GM21390 (cell line): ENCODE measurements around the gene MND1.

Experiments
- ATAC-seq: cut with Tn5 transposase; IDR thresholded peaks from one replicate; pipeline ENCODE4 v1.9.1; 2021; ENCODE audit not compliant: unreplicated experiment

Gene MND1

GRCh38 chr4:153346031-153346430 lies 1.5 kb downstream of the MND1 start:
- ATAC-seq: no peak

- no peak for ATAC-seq
Measured at GRCh38 chr4:153346563-153346962, 2.1 kb downstream of the MND1 start.

GRCh38 chr4:153347117-153347516 lies 2.6 kb downstream of the MND1 start:
- no peak for ATAC-seq

GRCh38 chr4:153348006-153348405 lies 3.5 kb downstream of the MND1 start:
- no peak for ATAC-seq

- ATAC-seq: no peak
Measured at GRCh38 chr4:153349206-153349805, 4.8 kb downstream of the MND1 start.

GRCh38 chr4:153362184-153362583 lies 17.7 kb downstream of the MND1 start:
- ATAC-seq: no peak

- no peak for ATAC-seq
Measured at GRCh38 chr4:153364061-153364460, 19.6 kb downstream of the MND1 start.

GRCh38 chr4:153365003-153365402 lies 20.5 kb downstream of the MND1 start:
- no peak for ATAC-seq

GRCh38 chr4:153366486-153366885 lies 22.0 kb downstream of the MND1 start:
- no peak for ATAC-seq

- no peak for ATAC-seq
Measured at GRCh38 chr4:153367092-153367491, 22.6 kb downstream of the MND1 start.

- ATAC-seq: no peak
Measured at GRCh38 chr4:153369021-153369420, 24.5 kb downstream of the MND1 start.

- ATAC-seq: no peak
Measured at GRCh38 chr4:153371701-153372234, 27.3 kb downstream of the MND1 start.

GRCh38 chr4:153372967-153373562 lies 28.6 kb downstream of the MND1 start:
- ATAC-seq: no peak

GRCh38 chr4:153374442-153374841 lies 30.0 kb downstream of the MND1 start:
- no peak for ATAC-seq

- no peak for ATAC-seq
Measured at GRCh38 chr4:153375303-153375702, 30.8 kb downstream of the MND1 start.

GRCh38 chr4:153383131-153383530 lies 38.6 kb downstream of the MND1 start:
- ATAC-seq: no peak

GRCh38 chr4:153384160-153384559 lies 39.7 kb downstream of the MND1 start:
- no peak for ATAC-seq

- ATAC-seq: no peak
Measured at GRCh38 chr4:153385784-153386183, 41.3 kb downstream of the MND1 start.

- ATAC-seq: no peak
Measured at GRCh38 chr4:153387981-153388380, 43.5 kb downstream of the MND1 start.

GRCh38 chr4:153393397-153393796 lies 48.9 kb downstream of the MND1 start:
- ATAC-seq: no peak

GRCh38 chr4:153394945-153395344 lies 50.5 kb downstream of the MND1 start:
- ATAC-seq: no peak

- ATAC-seq: no peak
Measured at GRCh38 chr4:153398713-153399112, 54.2 kb downstream of the MND1 start.

- no peak for ATAC-seq
Measured at GRCh38 chr4:153399358-153399757, 54.9 kb downstream of the MND1 start.
